ENCODE measurements around the gene NHLH1. TPM values are rescaled to one million over a fixed set of nuclear protein-coding genes. Genes with fewer than 3 reads are reported as not detected.
"Not testable (repeated sequence)": the region's sequence is repeated elsewhere in the genome, so short reads cannot be mapped to it uniquely, and the experiment has no call there.

The NHLH1 gene
- total RNA-seq, 4 donors from 2014 or later: not detected

DNA sequence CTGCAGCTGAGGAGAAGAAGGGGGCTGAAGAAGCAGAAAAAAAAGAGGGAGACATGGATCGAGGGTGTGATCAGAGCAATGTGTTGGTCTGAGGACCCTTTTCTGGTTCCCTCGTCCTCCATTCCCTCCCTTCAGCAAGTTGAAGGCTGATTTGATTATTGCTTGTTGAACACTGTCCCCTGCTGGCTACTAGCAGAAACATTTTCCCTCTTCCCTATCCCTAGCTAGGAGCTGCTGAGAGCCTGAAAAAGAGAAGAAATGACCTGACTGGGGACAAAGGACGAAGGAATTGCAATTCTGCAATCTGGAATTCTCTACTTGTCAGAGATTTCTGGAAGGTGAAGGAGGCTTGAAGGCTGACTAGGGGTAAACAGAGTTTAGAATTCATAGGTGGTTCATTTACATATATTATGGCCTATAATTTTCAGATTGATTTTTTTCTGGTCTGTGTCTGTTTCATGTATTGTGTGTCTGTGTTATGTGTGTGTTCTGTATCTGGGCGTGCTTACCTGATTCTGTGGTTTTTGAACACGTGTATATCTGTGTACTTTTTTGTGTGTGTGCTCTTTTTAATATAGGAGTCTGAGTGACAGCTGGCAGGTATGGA lies 9.8 kb downstream of the NHLH1 start:
- no peaks in the 10 kb centered on the region for H3K9me3 ChIP-seq
- TF ChIP-seq POLR2A (IDR thresholded peaks at IDR 0.05): no peak
- TF ChIP-seq CTCF (IDR thresholded peaks at IDR 0.05): peak; percentile 30 to 88 (median 86)
- peak in 1 of 2 donors; percentile 9 for DNase-seq
- 22 to 23% methylated on average over 5 of the region's 5 CpGs for WGBS, 2 donors
- H3K27ac ChIP-seq: no peak overlapping the region
- H3K4me1 ChIP-seq: no peaks in the 10 kb centered on the region
- H3K4me3 ChIP-seq (replicated peaks in 1 of 3): no peak overlapping the region
- intact Hi-C loops (cut with DNase I): no loop called here
- no peaks in the 10 kb centered on the region for H3K36me3 ChIP-seq
- H3K27me3 ChIP-seq: no peaks in the 10 kb centered on the region

GRCh38 chr1:160377585-160378206 lies 10.8 kb downstream of the NHLH1 start:
- Histone ChIP-seq H3K27me3 (no peaks in the 10 kb centered on the region), H3K9me3 (no peaks in the 10 kb centered on the region), H3K4me3 (replicated peaks in 1 of 3) (no peak overlapping the region), H3K4me1 (no peaks in the 10 kb centered on the region), H3K27ac (no peak overlapping the region), H3K36me3 (no peaks in the 10 kb centered on the region)
- TF ChIP-seq POLR2A (IDR thresholded peaks at IDR 0.05) (no peak), CTCF (IDR thresholded peaks at IDR 0.05) (no peak)
- DNase-seq: no peak
- intact Hi-C loops (cut with DNase I): no loop called here
- WGBS, 2 donors: 64 to 75% methylated on average over 7 of the region's 7 CpGs

DNA sequence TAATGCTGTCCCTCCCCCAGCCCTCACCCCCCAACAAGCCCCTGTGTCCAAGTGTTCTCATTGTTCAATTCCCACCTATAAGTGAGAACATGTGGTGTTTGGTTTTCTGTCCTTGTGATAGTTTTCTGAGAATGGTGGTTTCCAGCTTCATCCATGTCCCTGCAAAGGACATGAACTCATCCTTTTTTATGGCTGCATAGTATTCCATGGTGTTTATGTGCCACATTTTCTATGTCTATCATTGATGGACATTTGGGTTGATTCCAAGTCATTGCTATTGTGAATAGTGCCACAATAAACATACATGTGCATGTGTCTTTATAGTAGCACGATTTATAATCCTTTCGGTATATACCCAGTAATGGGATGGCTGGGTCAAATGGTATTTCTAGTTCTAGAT lies 17.9 kb downstream of the NHLH1 start:
- not testable (repeated sequence) for H3K4me3 ChIP-seq (replicated peaks in 1 of 3); H3K36me3 ChIP-seq

DNA sequence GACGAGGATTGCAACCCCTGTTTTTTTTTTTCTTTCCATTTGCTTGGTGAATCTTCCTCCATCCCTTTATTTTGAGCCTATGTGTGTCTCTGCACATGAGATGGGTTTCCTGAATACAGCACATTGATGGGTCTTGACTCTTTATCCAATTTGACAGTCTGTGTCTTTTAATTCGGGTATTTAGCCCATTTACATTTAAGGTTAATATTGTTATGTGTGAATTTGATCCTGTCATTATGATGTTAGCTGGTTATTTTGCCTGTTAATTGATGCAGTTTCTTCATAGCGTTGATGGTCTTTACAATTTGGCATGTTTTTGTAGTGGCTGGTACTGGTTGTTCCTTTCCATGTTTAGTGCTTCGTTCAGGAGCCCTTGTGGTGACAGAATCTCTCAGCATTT lies 21.5 kb downstream of the NHLH1 start:
- DNase-seq; H3K36me3 ChIP-seq; intact Hi-C loops (cut with DNase I); H3K4me3 ChIP-seq (replicated peaks in 1 of 3); H3K27ac ChIP-seq; H3K27me3 ChIP-seq; H3K4me1 ChIP-seq; H3K9me3 ChIP-seq: not testable (repeated sequence)
- WGBS, 2 donors: 78 to 82% methylated on average over 4 of the region's 4 CpGs

More for the DNA sequence above, 17.9 kb downstream of the NHLH1 start:
- intact Hi-C loops (cut with DNase I); H3K9me3 ChIP-seq; H3K4me1 ChIP-seq; H3K27me3 ChIP-seq; H3K27ac ChIP-seq; DNase-seq: not testable (repeated sequence)
- 95 to 97% methylated on average over 2 of the region's 2 CpGs for WGBS, 2 donors

DNA sequence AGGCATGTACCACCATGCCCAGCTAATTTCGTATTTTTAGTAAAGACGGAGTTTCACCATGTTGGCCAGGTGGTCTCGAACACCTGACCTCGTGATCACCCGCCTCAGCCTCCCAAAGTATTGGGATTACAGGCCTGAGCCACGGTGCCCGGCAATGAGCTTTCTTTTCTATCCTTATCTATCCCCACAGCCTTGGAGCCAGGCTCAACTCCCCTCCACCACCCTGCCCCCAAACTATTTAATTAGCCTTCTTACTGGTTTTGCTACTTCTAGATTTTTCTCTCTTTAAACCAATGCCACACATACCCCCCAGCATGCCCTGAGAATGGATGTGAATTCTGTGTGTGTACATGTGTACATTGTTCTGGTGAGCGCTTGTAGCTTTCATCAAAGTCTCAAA lies 27.8 kb downstream of the NHLH1 start:
- intact Hi-C loops (cut with DNase I): no loop called here
- Histone ChIP-seq H3K9me3 (no peaks in the 10 kb centered on the region), H3K27me3 (no peaks in the 10 kb centered on the region), H3K27ac (no peak overlapping the region), H3K4me3 (replicated peaks in 1 of 3) (no peak overlapping the region), H3K4me1 (peaks cover 0 to under 1% of the 10 kb centered on the region in 2 donors), H3K36me3 (no peaks in the 10 kb centered on the region)
- WGBS, 2 donors: 91 to 93% methylated on average over 8 of the region's 8 CpGs
- no peak for DNase-seq
- TF ChIP-seq POLR2A (IDR thresholded peaks at IDR 0.05): no peak
- TF ChIP-seq CTCF (IDR thresholded peaks at IDR 0.05): no peak

DNA sequence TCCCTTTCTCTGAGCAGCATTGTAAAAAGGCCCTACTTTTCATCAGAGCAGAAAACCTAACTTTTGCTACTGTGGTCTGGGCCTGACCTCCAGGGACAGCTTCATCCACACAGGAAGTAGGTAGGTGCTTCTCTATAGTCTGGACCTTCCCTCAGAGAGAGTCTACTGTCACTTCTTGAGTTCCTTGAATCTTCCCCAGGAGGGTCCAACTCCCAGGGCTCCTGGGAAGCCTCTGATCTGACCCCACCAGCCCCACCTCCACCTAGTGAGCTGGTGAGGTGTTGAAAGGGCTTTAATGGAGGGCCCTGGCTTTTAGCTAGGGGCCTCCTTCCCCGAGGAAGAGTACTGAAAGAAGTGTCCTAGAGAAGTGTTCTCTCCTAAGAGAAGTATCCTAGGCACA lies 30.8 kb downstream of the NHLH1 start:
- TF ChIP-seq CTCF (IDR thresholded peaks at IDR 0.05) (no peak), POLR2A (IDR thresholded peaks at IDR 0.05) (no peak)
- no peak for DNase-seq
- H3K27ac ChIP-seq: no peak overlapping the region
- no peaks in the 10 kb centered on the region for H3K27me3 ChIP-seq
- no peaks in the 10 kb centered on the region for H3K36me3 ChIP-seq
- peaks cover 9 to 16% of the 10 kb centered on the region in 2 donors for H3K4me1 ChIP-seq
- WGBS, 2 donors: 38 to 44% methylated on average over 1 of the region's 1 CpG
- intact Hi-C loops (cut with DNase I): no loop called here
- H3K4me3 ChIP-seq (replicated peaks in 1 of 3): no peak overlapping the region
- H3K9me3 ChIP-seq: no peaks in the 10 kb centered on the region
